Sigmoid colon (tissue), 7 donors: ENCODE measurements around the gene CRACR2B. TPM values are rescaled to one million over a fixed set of nuclear protein-coding genes. Genes with fewer than 3 reads are reported as not detected.
A peak's percentile ranks its signal among the peaks of the same experiment; 100 is the strongest.

Experiments
- DNase-seq: peaks from one replicate; pipeline ENCODE4 v3.0.0-alpha.2; 2019
- H3K27ac ChIP-seq, 4 donors: fragments of 200-600 bp; sonication (generic); one replicate each; pipeline ENCODE4 v1.5.1; 2016 to 2019; ENCODE audit warnings: mild to moderate bottlenecking in 1 of 4
- H3K27me3 ChIP-seq, 3 donors: fragments of 200-600 bp; sonication (generic); one replicate each; pipeline ENCODE4 v1.5.1; 2019; ENCODE audit warnings: mild to moderate bottlenecking in 1 of 3
- H3K36me3 ChIP-seq, 4 donors: fragments of 200-600 bp; sonication (generic); one replicate each; pipeline ENCODE4 v1.5.1; 2016 to 2019
- H3K4me1 ChIP-seq, 4 donors: fragments of 200-600 bp; sonication (generic); one replicate each; pipeline ENCODE4 v1.5.1; 2017 to 2019
- H3K4me3 ChIP-seq, 4 donors: fragments of 200-600 bp; sonication (generic); one replicate each; pipeline ENCODE4 v1.5.1; 2017 to 2019; ENCODE audit warnings: mild to moderate bottlenecking in 2 of 4, moderate library complexity in 1 of 4
- H3K9me3 ChIP-seq, 4 donors: fragments of 200-600 bp in 3 of 4; sonication (generic) in 3 of 4; one replicate each; pipeline versions ENCODE4 v1.5.1 to v1.6.1; 2013 to 2019
- EP300 ChIP-seq, 4 donors: sonication (generic); formaldehyde crosslinking; IDR thresholded peaks; one replicate each; pipeline ENCODE4 v1.6.1; 2017; ENCODE audit warnings: antibody characterized with exemption in 4 of 4
- POLR2A ChIP-seq, 2 donors: fragments of 450-650 bp; IDR thresholded peaks; one replicate each; pipeline ENCODE4 v1.6.1; 2016; ENCODE audit warnings: antibody characterized with exemption in 2 of 2, mild to moderate bottlenecking in 2 of 2, moderate library complexity in 2 of 2
- POLR2AphosphoS5 ChIP-seq, 4 donors: sonication (generic); formaldehyde crosslinking; IDR thresholded peaks; one replicate each; pipeline ENCODE4 v1.6.1; 2017; ENCODE audit warnings: antibody characterized with exemption in 4 of 4
- WGBS, 2 donors: extraction: QIAGEN DNeasy Blood & Tissue Kit; methylation state at CpG; one replicate each; pipeline ENCODE4 v1.1.7; 2013; 5-methylcytosine and 5-hydroxymethylcytosine counted together
- intact Hi-C: fragments of 100-400 bp; cut with DNase I; formaldehyde crosslinking; loops from one replicate; pipeline ENCODE4 v1.15.1; 2023
- polyA plus RNA-seq, 3 donors: library from polyadenylated mRNA; stranded (reverse); fragments of 200-250 nt; gene quantifications; one replicate each; pipeline ENCODE4 v1.2.3, GENCODE V29; 2013
- total RNA-seq, 4 donors: library from RNA; depleted of rRNA; stranded (reverse); fragments of >200 nt; gene quantifications; one replicate each; pipeline ENCODE4 v1.1.0, GENCODE V29; 2016
- TF ChIP-seq, protein P1 (sequence below), 4 experiments: fragments of 450-650 bp in 3 of 4; fragments of 200-600 bp in 1 of 4; IDR thresholded peaks; one replicate each; pipeline ENCODE4 v1.5.1; 2016 to 2019; ENCODE audit warnings: antibody characterized with exemption in 4 of 4, mild to moderate bottlenecking in 3 of 4, moderate library complexity in 2 of 4
- donor health status: healthy with polysubstance abuse.
- donor health status: Bipolar disorder and iron deficiency.
- donor health status: healthy.

The CRACR2B gene
- total and polyA plus RNA-seq, 7 donors = 1.5 to 149 (median 9.5) TPM

DNA sequence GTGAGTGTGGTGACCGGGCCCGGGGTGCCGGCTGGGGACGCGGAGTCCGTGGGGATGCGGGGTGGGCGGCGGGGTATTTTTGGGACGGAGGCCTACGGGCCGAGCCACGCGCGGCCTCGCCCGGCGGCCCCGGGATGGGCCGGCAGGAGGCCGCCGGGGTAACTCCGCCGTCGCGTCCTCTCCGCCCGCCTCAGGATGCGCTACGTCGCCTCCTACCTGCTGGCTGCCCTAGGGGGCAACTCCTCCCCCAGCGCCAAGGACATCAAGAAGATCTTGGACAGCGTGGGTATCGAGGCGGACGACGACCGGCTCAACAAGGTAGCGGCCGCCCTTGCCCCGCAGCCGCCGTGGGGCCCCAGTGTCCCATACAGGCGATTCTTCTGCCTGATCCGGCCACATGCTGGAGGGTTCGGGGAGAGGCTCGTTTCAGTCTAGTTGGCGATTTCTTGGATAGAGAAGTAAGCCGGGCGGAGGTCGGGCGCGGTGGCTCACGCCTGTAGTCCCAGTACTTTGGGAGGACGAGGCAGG lies 17.6 kb upstream of the CRACR2B start:
- Histone ChIP-seq H3K4me1 (peaks cover 0 to 34% (median 29%) of the 10 kb centered on the region in 4 donors), H3K36me3 (peaks cover 22 to 39% (median 24%) of the 10 kb centered on the region in 4 donors), H3K27ac (peak overlapping the region; percentile 91 to 97 (median 94)), H3K4me3 (peak overlapping the region; percentile 73 to 99 (median 93)), H3K27me3 (no peaks in the 10 kb centered on the region), H3K9me3 (no peaks in the 10 kb centered on the region)
- WGBS, 2 donors = 0% methylated on average over 55 of the region's 55 CpGs
- intact Hi-C loops = no loop called here
- peak in 1 of 2 donors; percentile 61 for TF ChIP-seq POLR2A (IDR thresholded peaks at IDR 0.05)
- TF ChIP-seq, protein P1, sequence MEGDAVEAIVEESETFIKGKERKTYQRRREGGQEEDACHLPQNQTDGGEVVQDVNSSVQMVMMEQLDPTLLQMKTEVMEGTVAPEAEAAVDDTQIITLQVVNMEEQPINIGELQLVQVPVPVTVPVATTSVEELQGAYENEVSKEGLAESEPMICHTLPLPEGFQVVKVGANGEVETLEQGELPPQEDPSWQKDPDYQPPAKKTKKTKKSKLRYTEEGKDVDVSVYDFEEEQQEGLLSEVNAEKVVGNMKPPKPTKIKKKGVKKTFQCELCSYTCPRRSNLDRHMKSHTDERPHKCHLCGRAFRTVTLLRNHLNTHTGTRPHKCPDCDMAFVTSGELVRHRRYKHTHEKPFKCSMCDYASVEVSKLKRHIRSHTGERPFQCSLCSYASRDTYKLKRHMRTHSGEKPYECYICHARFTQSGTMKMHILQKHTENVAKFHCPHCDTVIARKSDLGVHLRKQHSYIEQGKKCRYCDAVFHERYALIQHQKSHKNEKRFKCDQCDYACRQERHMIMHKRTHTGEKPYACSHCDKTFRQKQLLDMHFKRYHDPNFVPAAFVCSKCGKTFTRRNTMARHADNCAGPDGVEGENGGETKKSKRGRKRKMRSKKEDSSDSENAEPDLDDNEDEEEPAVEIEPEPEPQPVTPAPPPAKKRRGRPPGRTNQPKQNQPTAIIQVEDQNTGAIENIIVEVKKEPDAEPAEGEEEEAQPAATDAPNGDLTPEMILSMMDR (IDR thresholded peaks at IDR 0.05) = no peak
- DNase-seq = no peak

DNA sequence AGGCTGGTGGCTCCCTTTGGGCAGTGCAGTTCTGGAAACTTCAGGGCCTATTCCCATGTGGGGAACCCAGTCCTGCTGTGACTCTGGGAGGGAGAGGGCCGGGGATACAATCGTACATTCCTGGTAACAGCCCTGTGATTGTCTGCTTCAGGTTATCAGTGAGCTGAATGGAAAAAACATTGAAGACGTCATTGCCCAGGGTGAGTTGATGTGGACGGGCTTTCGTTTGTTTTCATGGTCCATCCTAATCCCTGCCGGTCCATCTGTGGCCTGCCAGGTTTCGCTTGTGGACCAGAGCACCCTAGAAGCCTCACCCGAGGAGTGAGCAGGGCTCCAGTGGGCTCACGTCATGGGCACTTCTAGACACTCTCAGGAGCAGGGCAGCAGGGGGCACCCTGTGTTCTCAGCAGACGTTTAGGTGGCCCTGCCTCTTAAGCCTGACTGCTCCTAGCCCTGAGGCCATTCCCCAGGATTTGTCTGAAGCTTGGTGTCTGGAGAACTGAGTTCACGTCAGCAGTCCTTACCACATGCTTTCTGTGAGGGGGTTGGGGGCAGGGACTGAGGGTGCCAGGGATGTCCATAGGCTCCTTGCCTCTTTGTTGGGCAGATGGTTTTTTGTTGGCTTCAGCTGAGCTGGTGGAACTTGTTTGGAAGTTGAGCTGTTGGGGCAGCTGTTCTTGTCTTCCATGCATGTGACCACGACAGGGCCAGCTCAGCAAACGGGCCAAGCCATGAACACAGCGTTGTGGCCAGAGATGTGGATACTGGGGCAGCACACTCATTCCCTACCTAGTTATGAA lies 16.1 kb upstream of the CRACR2B start:
- Histone ChIP-seq H3K9me3 (no peaks in the 10 kb centered on the region), H3K27me3 (no peaks in the 10 kb centered on the region), H3K27ac (peak overlapping the region in 2 of 4 donors; percentile 93 to 97), H3K4me1 (peaks cover 0 to 28% (median 26%) of the 10 kb centered on the region in 4 donors), H3K4me3 (no peak overlapping the region), H3K36me3 (peaks cover 22 to 39% (median 24%) of the 10 kb centered on the region in 4 donors)
- 67 to 71% methylated on average over 14 of the region's 14 CpGs for WGBS, 2 donors
- no peak for DNase-seq
- TF ChIP-seq, protein P1 (IDR thresholded peaks at IDR 0.05) = no peak
- intact Hi-C loops = no loop called here

DNA sequence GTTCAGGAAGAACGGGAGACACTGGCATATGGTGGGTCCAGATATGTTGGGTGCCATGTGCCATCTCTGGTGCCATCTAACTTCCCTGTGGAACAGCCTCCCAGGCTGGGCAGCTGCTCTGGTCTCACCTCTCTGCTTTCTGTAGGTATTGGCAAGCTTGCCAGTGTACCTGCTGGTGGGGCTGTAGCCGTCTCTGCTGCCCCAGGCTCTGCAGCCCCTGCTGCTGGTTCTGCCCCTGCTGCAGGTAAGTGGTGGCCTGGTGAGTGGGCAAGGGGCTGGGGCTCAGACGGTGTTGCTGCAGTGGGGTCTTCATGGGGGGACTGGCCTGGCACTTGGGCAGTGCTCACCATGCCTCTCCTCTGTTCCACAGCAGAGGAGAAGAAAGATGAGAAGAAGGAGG lies 15.3 kb upstream of the CRACR2B start:
- H3K9me3 ChIP-seq = no peaks in the 10 kb centered on the region
- WGBS, 2 donors = 76 to 82% methylated on average over 3 of the region's 3 CpGs
- H3K27me3 ChIP-seq = no peaks in the 10 kb centered on the region
- DNase-seq = no peak
- peaks cover 0 to 28% (median 26%) of the 10 kb centered on the region in 4 donors for H3K4me1 ChIP-seq
- intact Hi-C loops = no loop called here
- H3K36me3 ChIP-seq = peaks cover 22 to 39% (median 24%) of the 10 kb centered on the region in 4 donors
- no peak for TF ChIP-seq POLR2AphosphoS5 (IDR thresholded peaks at IDR 0.05)
- TF ChIP-seq EP300 (IDR thresholded peaks at IDR 0.05) = no peak
- TF ChIP-seq POLR2A (IDR thresholded peaks at IDR 0.05) = no peak
- TF ChIP-seq, protein P1 (IDR thresholded peaks at IDR 0.05) = no peak
- H3K27ac ChIP-seq = no peak overlapping the region
- H3K4me3 ChIP-seq = no peak overlapping the region

DNA sequence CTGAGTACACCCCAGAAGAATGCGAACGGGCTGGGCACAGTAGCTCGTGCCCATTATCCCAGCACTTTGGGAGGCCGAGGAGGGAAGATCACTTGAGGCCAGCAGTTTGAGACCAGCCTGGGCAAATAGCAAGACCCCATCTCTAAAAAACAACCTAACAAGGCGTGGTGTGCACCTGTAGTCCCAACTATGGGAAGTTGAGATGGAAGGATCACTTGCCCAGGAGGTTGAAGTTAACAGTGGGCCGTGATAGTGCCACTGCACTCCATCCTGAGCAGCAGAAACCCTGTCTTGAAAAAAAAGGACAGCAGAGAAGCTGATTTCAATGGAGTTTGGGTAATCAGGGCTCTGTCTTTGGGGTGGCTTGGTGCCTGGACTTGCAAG lies 14.7 kb upstream of the CRACR2B start:
- no peak for DNase-seq
- intact Hi-C loops = no loop called here
- Histone ChIP-seq H3K9me3 (no peaks in the 10 kb centered on the region), H3K36me3 (peaks cover 22 to 39% (median 24%) of the 10 kb centered on the region in 4 donors), H3K27me3 (no peaks in the 10 kb centered on the region), H3K4me1 (peaks cover 0 to 26% (median 24%) of the 10 kb centered on the region in 4 donors), H3K27ac (no peak overlapping the region), H3K4me3 (no peak overlapping the region)
- 90 to 94% methylated on average over 6 of the region's 6 CpGs for WGBS, 2 donors
- TF ChIP-seq EP300 (IDR thresholded peaks at IDR 0.05) (no peak), POLR2A (IDR thresholded peaks at IDR 0.05) (no peak), POLR2AphosphoS5 (IDR thresholded peaks at IDR 0.05) (no peak)
- TF ChIP-seq, protein P1 (IDR thresholded peaks at IDR 0.05) = no peak
